ENCODE results near the gene CLEC4M. TPM values are rescaled to one million over a fixed set of nuclear protein-coding genes. Genes with fewer than 3 reads are reported as not detected.

Gene CLEC4M
- total RNA-seq, 1 donor from 2014 or later, result not detected

DNA sequence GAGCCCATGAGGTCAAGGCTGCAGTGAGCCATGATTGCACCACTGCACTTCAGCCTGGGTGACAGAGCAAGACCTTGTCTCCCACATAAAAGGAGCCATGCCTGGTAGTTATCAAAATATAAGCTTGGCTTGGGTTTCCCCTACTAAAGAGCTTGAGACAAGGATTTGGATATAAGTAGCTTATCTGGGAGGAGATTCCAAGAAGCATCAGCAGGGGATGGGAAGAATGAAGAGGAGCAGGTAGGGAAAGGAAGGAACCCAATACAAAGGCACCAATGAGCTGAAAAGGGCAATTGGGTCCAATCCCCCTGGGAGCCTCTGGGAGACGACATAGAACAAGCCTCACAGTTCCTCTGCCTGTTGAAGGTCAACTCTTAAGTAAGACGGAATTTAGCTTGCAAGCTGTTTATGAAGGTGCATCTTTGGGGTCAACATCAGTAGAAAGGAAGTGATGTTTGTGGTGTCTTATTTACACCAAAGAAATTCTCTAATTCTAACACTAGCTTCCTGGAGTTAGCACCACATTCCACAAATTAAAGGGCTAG, 23.8 kb upstream of the CLEC4M start:
- Mint-ChIP-seq H3K27me3 (ENCODE audit: insufficient read depth, low read depth) (peaks cover 23% of the 10 kb centered on the region), H3K4me1 (no peaks in the 10 kb centered on the region), H3K4me3 (no peak overlapping the region), H3K9me3 (no peaks in the 10 kb centered on the region), H3K27ac (no peak overlapping the region), H3K36me3 (no peaks in the 10 kb centered on the region)
- Histone ChIP-seq H3K36me3 (no peaks in the 10 kb centered on the region), H3K9me3 (ENCODE audit: low read depth) (no peaks in the 10 kb centered on the region), H3K4me3 (no peak overlapping the region), H3K79me2 (ENCODE audit: low read depth) (no peaks in the 10 kb centered on the region), H3K9ac (no peak overlapping the region), H3K27ac (no peak overlapping the region), H4K20me1 (ENCODE audit: low read depth) (no peaks in the 10 kb centered on the region), H2AFZ (replicated peaks) (no peak overlapping the region), H3K4me2 (no peak overlapping the region), H3K27me3 (peaks cover 74% of the 10 kb centered on the region), H3F3A (ENCODE audit: low read depth) (no peaks in the 10 kb centered on the region), H3K4me1 (no peaks in the 10 kb centered on the region)
- TF ChIP-seq EZH2 (IDR thresholded peaks at IDR 0.05), result no peak
- TF ChIP-seq EZH2phosphoT487 (IDR thresholded peaks at IDR 0.05), result no peak
- TF ChIP-seq, protein P1, sequence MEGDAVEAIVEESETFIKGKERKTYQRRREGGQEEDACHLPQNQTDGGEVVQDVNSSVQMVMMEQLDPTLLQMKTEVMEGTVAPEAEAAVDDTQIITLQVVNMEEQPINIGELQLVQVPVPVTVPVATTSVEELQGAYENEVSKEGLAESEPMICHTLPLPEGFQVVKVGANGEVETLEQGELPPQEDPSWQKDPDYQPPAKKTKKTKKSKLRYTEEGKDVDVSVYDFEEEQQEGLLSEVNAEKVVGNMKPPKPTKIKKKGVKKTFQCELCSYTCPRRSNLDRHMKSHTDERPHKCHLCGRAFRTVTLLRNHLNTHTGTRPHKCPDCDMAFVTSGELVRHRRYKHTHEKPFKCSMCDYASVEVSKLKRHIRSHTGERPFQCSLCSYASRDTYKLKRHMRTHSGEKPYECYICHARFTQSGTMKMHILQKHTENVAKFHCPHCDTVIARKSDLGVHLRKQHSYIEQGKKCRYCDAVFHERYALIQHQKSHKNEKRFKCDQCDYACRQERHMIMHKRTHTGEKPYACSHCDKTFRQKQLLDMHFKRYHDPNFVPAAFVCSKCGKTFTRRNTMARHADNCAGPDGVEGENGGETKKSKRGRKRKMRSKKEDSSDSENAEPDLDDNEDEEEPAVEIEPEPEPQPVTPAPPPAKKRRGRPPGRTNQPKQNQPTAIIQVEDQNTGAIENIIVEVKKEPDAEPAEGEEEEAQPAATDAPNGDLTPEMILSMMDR (IDR thresholded peaks at IDR 0.05), result no peak
- no peak for DNase-seq (ENCODE audit: low spot score)

DNA sequence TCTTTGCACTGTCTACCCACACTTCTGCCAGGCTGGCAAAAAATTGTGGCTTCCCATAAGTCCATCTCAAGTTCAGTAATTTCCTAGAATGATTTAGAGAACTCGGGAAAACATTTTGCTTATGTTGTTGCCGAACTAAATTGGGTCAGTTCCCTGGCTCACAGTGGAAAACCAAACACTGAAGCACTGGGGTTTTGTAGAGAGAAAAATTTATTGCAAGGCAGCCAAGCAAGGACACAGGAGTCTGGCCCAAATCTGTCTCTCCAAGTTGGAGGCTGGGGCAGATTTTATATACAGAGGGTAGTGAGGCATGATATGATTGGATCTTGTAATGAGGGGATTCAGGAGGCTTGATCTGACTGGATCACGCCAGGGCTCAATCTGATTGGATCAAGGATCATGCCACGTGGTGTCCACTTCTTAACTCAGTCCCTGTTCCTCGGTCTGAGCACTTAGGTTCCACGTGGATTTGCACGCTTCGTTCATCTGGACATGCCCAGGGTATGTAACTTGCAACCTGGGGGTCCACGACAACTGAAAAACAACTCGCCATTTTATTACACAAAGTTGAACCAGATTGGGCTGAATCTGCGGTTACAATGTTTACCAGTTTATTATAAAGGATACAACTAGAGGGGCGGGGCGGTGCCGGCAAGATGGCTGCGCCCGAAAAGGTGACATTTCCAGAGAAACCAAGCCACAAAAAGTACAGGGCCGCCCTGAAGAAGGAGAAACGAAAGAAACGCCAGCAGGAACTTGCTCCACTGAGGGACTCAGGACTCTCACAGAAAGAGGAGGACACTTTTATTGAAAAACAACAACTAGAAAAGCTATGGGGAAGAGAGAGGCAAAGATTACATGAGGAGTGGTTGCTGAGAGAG, 23.0 kb upstream of the CLEC4M start:
- no peak for TF ChIP-seq EZH2 (IDR thresholded peaks at IDR 0.05)
- TF ChIP-seq, protein P1 (IDR thresholded peaks at IDR 0.05), result no peak
- TF ChIP-seq EZH2phosphoT487 (IDR thresholded peaks at IDR 0.05), result no peak
- DNase-seq (ENCODE audit: low spot score), result no peak
- no peaks in the 10 kb centered on the region for H3K4me1 ChIP-seq
- no peaks in the 10 kb centered on the region for H3K36me3 ChIP-seq
- no peaks in the 10 kb centered on the region for H3F3A ChIP-seq (ENCODE audit: low read depth)
- H3K4me1 Mint-ChIP-seq, result no peaks in the 10 kb centered on the region
- no peaks in the 10 kb centered on the region for H3K79me2 ChIP-seq (ENCODE audit: low read depth)
- no peak overlapping the region for H3K27ac ChIP-seq
- no peak overlapping the region for H3K4me3 ChIP-seq
- no peak overlapping the region for H2AFZ ChIP-seq (replicated peaks)
- H3K36me3 Mint-ChIP-seq, result no peaks in the 10 kb centered on the region
- H3K27ac Mint-ChIP-seq, result no peak overlapping the region
- no peak overlapping the region for H3K4me3 Mint-ChIP-seq
- no peaks in the 10 kb centered on the region for H3K9me3 Mint-ChIP-seq
- H3K9ac ChIP-seq, result no peak overlapping the region
- peaks cover 66% of the 10 kb centered on the region for H3K27me3 ChIP-seq
- peaks cover 24% of the 10 kb centered on the region for H3K27me3 Mint-ChIP-seq (ENCODE audit: insufficient read depth, low read depth)
- no peaks in the 10 kb centered on the region for H3K9me3 ChIP-seq (ENCODE audit: low read depth)
- no peak overlapping the region for H3K4me2 ChIP-seq
- no peaks in the 10 kb centered on the region for H4K20me1 ChIP-seq (ENCODE audit: low read depth)

DNA sequence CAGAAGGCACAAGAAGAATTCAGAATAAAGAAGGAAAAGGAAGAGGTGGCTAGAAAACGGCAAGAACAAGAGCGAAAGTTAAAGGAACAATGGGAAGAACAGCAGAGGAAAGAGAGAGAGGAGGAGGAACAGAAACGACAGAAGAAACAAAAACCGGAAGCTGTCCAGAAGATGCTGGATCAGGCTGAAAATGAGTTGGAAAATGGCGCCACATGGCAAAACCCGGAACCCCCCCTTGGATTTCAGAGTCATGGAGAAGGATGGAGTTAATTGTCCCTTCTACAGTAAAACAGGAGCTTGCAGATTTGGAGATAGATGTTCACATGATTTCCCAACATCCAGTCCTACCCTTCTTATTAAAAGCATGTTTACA, 22.4 kb upstream of the CLEC4M start:
- no peaks in the 10 kb centered on the region for H3K4me1 ChIP-seq
- no peaks in the 10 kb centered on the region for H3K36me3 ChIP-seq
- H3K4me2 ChIP-seq, result no peak overlapping the region
- H3F3A ChIP-seq (ENCODE audit: low read depth), result no peaks in the 10 kb centered on the region
- no peak overlapping the region for H3K27ac ChIP-seq
- no peaks in the 10 kb centered on the region for H3K4me1 Mint-ChIP-seq
- peaks cover 60% of the 10 kb centered on the region for H3K27me3 ChIP-seq
- no peaks in the 10 kb centered on the region for H4K20me1 ChIP-seq (ENCODE audit: low read depth)
- no peak overlapping the region for H3K27ac Mint-ChIP-seq
- DNase-seq (ENCODE audit: low spot score), result no peak
- no peak for TF ChIP-seq EZH2 (IDR thresholded peaks at IDR 0.05)
- TF ChIP-seq EZH2phosphoT487 (IDR thresholded peaks at IDR 0.05), result no peak
- TF ChIP-seq, protein P1 (IDR thresholded peaks at IDR 0.05), result no peak
- H3K36me3 Mint-ChIP-seq, result no peaks in the 10 kb centered on the region
- no peak overlapping the region for H3K9ac ChIP-seq
- no peak overlapping the region for H3K4me3 ChIP-seq
- H3K9me3 ChIP-seq (ENCODE audit: low read depth), result no peaks in the 10 kb centered on the region
- H3K9me3 Mint-ChIP-seq, result no peaks in the 10 kb centered on the region
- H3K27me3 Mint-ChIP-seq (ENCODE audit: insufficient read depth, low read depth), result peaks cover 19% of the 10 kb centered on the region
- H3K4me3 Mint-ChIP-seq, result no peak overlapping the region
- no peak overlapping the region for H2AFZ ChIP-seq (replicated peaks)
- no peaks in the 10 kb centered on the region for H3K79me2 ChIP-seq (ENCODE audit: low read depth)

Data from neural progenitor cell (in vitro differentiated cells).